OCI-LY3 (cell line): ENCODE data around the gene NFATC4.

ENCODE experiments used
- H2AFZ ChIP-seq: fragments of 200-600, 300-600 bp; shearing (Covaris generic); 2 replicates; pipeline ENCODE4 v1.6.0; 2014; ENCODE audit warnings: antibody characterized with exemption, low read depth, low read length
- H3K27ac ChIP-seq: fragments of 200-600, 300-600 bp; sonication (generic); 2 replicates; pipeline ENCODE4 v1.5.1; 2014; ENCODE audit warnings: mild to moderate bottlenecking, low read length, moderate library complexity, mixed read lengths
- H3K27me3 ChIP-seq: fragments of 200-600, 300-600 bp; sonication (generic); 2 replicates; pipeline ENCODE4 v1.6.1; 2014; ENCODE audit warnings: low read depth, low read length, mixed read lengths
- H3K36me3 ChIP-seq: fragments of 200-600, 300-600 bp; sonication (generic); replicated peaks from 2 replicates; pipeline ENCODE3; 2014; ENCODE audit warnings: low read depth, low read length, mixed read lengths
- H3K4me1 ChIP-seq: fragments of 300-600, 200-600 bp; sonication (generic); 2 replicates; pipeline ENCODE4 v1.6.1; 2014; ENCODE audit warnings: low read length, mixed read lengths
- H3K4me2 ChIP-seq: fragments of 200-600, 300-600 bp; sonication (generic); 2 replicates; pipeline ENCODE4 v1.6.1; 2014; ENCODE audit warnings: low read length, mixed read lengths
- H3K4me3 ChIP-seq: fragments of 300-600, 200-600 bp; sonication (generic); 2 replicates; pipeline ENCODE4 v1.5.1; 2014; ENCODE audit warnings: antibody characterized with exemption, mild to moderate bottlenecking, low read length, moderate library complexity
- H3K79me2 ChIP-seq: fragments of 300-600, 200-600 bp; shearing (Covaris generic); 2 replicates; pipeline ENCODE4 v1.6.1; 2014; ENCODE audit warnings: mild to moderate bottlenecking, low read length, mixed read lengths
- H3K9ac ChIP-seq: fragments of 300-600, 200-600 bp; shearing (Covaris generic); 2 replicates; pipeline ENCODE4 v1.6.0; 2014; ENCODE audit warnings: mild to moderate bottlenecking, low read length, moderate library complexity
- H3K9me3 ChIP-seq: fragments of 200-600, 300-600 bp; shearing (Covaris generic); 2 replicates; pipeline ENCODE4 v1.6.1; 2014; ENCODE audit warnings: low read length, mixed read lengths; ENCODE audit not compliant: insufficient read depth
- H4K20me1 ChIP-seq: fragments of 200-600, 300-600 bp; sonication (generic); 2 replicates; pipeline ENCODE4 v1.6.1; 2016; ENCODE audit warnings: low read length, mixed read lengths; ENCODE audit not compliant: insufficient read depth
- EZH2phosphoT487 ChIP-seq: fragments of 200-600 bp; shearing (Covaris generic); IDR thresholded peaks from 2 replicates; pipeline ENCODE4 v1.6.1; 2018; ENCODE audit warnings: antibody characterized with exemption, mixed run types, low read depth
- TF ChIP-seq, protein P1 (sequence below): fragments of 200-600, 300-600 bp; sonication (generic); IDR thresholded peaks from 2 replicates; pipeline ENCODE4 v1.5.1; 2014; ENCODE audit warnings: antibody characterized with exemption, low read length, low read depth

The NFATC4 gene

DNA sequence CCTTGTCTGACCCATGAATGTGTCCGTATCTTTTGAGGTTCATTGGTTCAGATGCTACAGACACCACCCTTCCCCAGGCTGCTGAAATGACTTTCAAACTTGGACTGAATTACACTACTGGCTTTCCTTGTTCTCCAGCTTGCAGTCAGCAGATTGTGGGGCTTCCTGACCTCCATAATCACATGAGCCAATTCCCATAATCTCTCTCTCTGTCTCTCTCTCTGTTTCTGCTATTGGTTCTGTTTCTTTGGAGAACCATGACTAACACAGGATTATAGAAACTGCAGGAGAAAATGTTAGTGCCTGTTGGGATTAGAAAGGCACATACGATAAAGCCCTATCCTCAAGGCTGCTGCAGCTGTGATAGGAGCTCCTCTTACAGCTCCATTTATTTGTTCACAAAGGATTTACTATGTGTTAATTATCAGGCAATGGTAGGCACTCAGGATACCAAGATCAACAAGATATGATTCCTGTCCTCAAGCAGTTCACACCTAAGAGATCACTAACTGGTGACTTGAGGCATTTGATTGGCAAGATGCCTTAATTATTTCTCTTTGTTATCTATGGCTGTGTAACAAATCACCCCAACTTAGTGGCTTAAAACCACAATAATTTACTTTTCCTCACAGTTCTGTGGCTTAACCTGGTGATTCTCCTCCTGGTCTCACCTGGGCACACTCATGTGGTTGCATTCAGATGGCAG lies 20.6 kb downstream of the NFATC4 start:
- Histone ChIP-seq H3K79me2 (no peaks in the 10 kb centered on the region), H2AFZ (no peak overlapping the region)
- no peak for TF ChIP-seq EZH2phosphoT487
- TF ChIP-seq, protein P1, sequence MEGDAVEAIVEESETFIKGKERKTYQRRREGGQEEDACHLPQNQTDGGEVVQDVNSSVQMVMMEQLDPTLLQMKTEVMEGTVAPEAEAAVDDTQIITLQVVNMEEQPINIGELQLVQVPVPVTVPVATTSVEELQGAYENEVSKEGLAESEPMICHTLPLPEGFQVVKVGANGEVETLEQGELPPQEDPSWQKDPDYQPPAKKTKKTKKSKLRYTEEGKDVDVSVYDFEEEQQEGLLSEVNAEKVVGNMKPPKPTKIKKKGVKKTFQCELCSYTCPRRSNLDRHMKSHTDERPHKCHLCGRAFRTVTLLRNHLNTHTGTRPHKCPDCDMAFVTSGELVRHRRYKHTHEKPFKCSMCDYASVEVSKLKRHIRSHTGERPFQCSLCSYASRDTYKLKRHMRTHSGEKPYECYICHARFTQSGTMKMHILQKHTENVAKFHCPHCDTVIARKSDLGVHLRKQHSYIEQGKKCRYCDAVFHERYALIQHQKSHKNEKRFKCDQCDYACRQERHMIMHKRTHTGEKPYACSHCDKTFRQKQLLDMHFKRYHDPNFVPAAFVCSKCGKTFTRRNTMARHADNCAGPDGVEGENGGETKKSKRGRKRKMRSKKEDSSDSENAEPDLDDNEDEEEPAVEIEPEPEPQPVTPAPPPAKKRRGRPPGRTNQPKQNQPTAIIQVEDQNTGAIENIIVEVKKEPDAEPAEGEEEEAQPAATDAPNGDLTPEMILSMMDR, result no peak

DNA sequence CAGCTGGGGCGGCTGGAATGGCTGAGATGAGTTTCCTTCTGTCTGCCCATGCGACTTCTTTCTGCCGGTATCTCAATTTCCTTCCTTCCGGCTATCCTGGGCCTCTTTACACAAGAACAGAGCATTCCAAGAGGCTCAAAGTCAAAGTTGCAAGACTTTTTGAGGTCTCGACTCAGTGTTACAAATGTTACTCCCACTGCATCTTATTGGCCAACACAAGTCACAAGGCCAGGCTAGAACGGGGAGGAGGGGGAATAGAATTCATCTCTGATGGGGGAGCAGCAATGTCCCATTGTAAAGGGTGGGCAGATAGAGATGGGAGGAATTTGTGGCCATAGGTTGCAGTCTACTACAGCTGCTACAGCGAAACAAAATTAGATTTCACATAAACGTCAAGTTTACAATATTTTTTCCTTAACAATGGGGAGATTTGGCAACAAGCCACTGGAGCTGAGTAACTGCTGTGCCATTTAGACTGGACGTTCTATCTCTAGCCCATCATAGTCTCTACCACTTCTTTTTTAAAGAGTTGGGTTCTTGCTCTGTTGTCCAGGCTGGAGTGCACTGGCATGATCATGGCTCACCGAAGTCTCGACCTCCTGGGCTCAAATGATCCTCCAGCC lies 21.4 kb downstream of the NFATC4 start:
- Histone ChIP-seq H3K36me3 (no peaks in the 10 kb centered on the region), H3K4me2 (no peak overlapping the region), H3K9ac (no peak overlapping the region), H2AFZ (no peak overlapping the region), H3K4me3 (no peak overlapping the region), H3K9me3 (no peaks in the 10 kb centered on the region), H4K20me1 (no peaks in the 10 kb centered on the region), H3K27me3 (peaks cover 39% of the 10 kb centered on the region), H3K27ac (no peak overlapping the region), H3K4me1 (no peaks in the 10 kb centered on the region), H3K79me2 (no peaks in the 10 kb centered on the region)
- TF ChIP-seq, protein P1, result no peak
- no peak for TF ChIP-seq EZH2phosphoT487

More for the DNA sequence above, 20.6 kb downstream of the NFATC4 start:
- Histone ChIP-seq H3K36me3 (no peaks in the 10 kb centered on the region), H3K4me3 (no peak overlapping the region), H3K4me1 (no peaks in the 10 kb centered on the region), H3K27ac (no peak overlapping the region), H4K20me1 (no peaks in the 10 kb centered on the region), H3K27me3 (peaks cover 32% of the 10 kb centered on the region), H3K9ac (no peak overlapping the region), H3K4me2 (no peak overlapping the region), H3K9me3 (no peaks in the 10 kb centered on the region)

DNA sequence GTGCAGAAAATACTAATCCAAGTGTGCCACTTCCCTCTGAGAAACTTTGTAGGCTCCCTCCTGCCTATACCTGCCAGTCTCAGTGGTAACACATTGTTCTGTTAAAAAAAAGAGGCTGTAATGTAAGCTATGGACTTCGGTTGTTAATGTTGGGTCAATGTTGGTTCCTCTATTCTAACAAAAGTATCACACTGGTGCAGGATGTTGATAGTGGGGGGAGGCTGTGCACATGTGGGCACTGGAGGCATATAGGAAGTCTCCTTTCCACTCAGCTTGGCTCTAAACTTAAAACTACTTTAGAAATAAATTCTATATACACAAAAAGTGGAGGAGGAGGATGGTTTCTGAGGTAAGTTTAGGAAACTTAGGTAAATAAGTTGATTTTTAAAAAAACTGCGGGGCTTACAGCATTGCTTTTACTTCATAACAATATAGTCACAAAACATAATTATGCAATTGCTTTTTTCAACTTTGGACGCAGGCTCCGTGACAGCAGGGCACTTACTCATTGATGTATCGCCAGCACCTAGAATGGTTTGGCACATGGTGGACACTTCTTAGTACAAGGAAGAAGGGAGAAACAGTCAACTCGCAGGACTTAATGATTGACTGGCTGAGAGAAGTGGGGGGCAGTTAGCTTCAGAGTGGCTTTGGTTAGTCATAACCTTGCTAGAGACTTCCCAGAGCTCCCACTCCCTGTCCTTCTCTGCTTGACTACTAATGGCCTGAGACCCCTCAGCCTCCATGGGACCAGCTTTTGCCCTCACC lies 22.9 kb downstream of the NFATC4 start:
- H3K27me3 ChIP-seq, result peaks cover 36% of the 10 kb centered on the region
- no peaks in the 10 kb centered on the region for H4K20me1 ChIP-seq
- no peaks in the 10 kb centered on the region for H3K79me2 ChIP-seq
- H3K4me1 ChIP-seq, result no peaks in the 10 kb centered on the region
- H3K9ac ChIP-seq, result no peak overlapping the region
- H3K9me3 ChIP-seq, result no peaks in the 10 kb centered on the region
- no peak for TF ChIP-seq EZH2phosphoT487
- TF ChIP-seq, protein P1, result no peak
- no peak overlapping the region for H2AFZ ChIP-seq
- no peak overlapping the region for H3K4me2 ChIP-seq
- no peak overlapping the region for H3K27ac ChIP-seq
- no peak overlapping the region for H3K4me3 ChIP-seq
- no peaks in the 10 kb centered on the region for H3K36me3 ChIP-seq
